WTC11 (cell line): ENCODE results near the gene SHROOM1.

ENCODE experiments used
- CBFB ChIP-seq: sonication (generic); formaldehyde crosslinking; IDR thresholded peaks from 2 replicates; pipeline ENCODE4 v1.8.1; 2022; ENCODE audit warnings: mild to moderate bottlenecking, low read depth, missing genetic modification reagents
- CTCF ChIP-seq: fragments of 200-600 bp; IDR thresholded peaks from 2 replicates; pipeline ENCODE4 v1.8.0; 2022; ENCODE audit warnings: antibody characterized with exemption
- IRF1 ChIP-seq: sonication (generic); formaldehyde crosslinking; IDR thresholded peaks from 2 replicates; pipeline ENCODE4 v1.8.0; 2023; ENCODE audit warnings: missing genetic modification reagents
- MAX ChIP-seq: sonication (generic); formaldehyde crosslinking; IDR thresholded peaks from 2 replicates; pipeline ENCODE4 v1.8.0; 2022; ENCODE audit warnings: mild to moderate bottlenecking, missing genetic modification reagents
- SMAD3 ChIP-seq: sonication (generic); formaldehyde crosslinking; IDR thresholded peaks from 2 replicates; pipeline ENCODE4 v1.8.0; 2022; ENCODE audit warnings: missing genetic modification reagents, mild to moderate bottlenecking, borderline replicate concordance
- TEAD1 ChIP-seq: sonication (generic); formaldehyde crosslinking; IDR thresholded peaks from 2 replicates; pipeline ENCODE4 v1.8.0; 2022; ENCODE audit warnings: mild to moderate bottlenecking, missing genetic modification reagents
- USF1 ChIP-seq: sonication (generic); formaldehyde crosslinking; IDR thresholded peaks from 2 replicates; pipeline ENCODE4 v1.8.0; 2022; ENCODE audit warnings: mild to moderate bottlenecking, missing genetic modification reagents
- ZMAT4 ChIP-seq: fragments of 250-450 bp; sonication (Bioruptor Pico); IDR thresholded peaks from 2 replicates; pipeline ENCODE4 v1.9.0; 2021; ENCODE audit warnings: mild to moderate bottlenecking
- ZNF263 ChIP-seq: sonication (generic); formaldehyde crosslinking; IDR thresholded peaks from 2 replicates; pipeline ENCODE4 v1.8.1; 2022; ENCODE audit warnings: low read depth, mild to moderate bottlenecking, moderate library complexity, missing genetic modification reagents

- TF ChIP-seq CTCF (no peak), IRF1 (CRISPR knock-in tag) (no peak), ZMAT4 (CRISPR knock-in tag) (no peak), SMAD3 (no peak), MAX (CRISPR knock-in tag) (no peak), CBFB (CRISPR knock-in tag) (no peak), ZNF263 (CRISPR knock-in tag) (no peak), USF1 (CRISPR knock-in tag) (no peak), TEAD1 (CRISPR knock-in tag) (no peak)
Observed at GRCh38 chr5:132778856-132779255, 51.6 kb downstream of the SHROOM1 start.
